HPDE6-E6E7 (cell line): ENCODE results near the gene MAML2.

Experiments
- DNase-seq: peaks from one replicate; pipeline ENCODE4 v3.0.0; 2011; ENCODE audit warnings: missing footprints; ENCODE audit errors: extremely low spot score

MAML2 gene

GRCh38 chr11:96213500-96213899 lies 129.5 kb downstream of the MAML2 start:
- DNase-seq, result no peak

- no peak for DNase-seq
Measured at GRCh38 chr11:96211436-96211835, 131.6 kb downstream of the MAML2 start.

- DNase-seq, result no peak
Measured at GRCh38 chr11:96207459-96208449, 135.2 kb downstream of the MAML2 start.

- no peak for DNase-seq
Measured at GRCh38 chr11:96206955-96207354, 136.0 kb downstream of the MAML2 start.

- no peak for DNase-seq
Measured at GRCh38 chr11:96205460-96205809, 137.6 kb downstream of the MAML2 start.

- DNase-seq, result no peak
Measured at GRCh38 chr11:96204721-96205459, 138.1 kb downstream of the MAML2 start.

- no peak for DNase-seq
Measured at GRCh38 chr11:96204366-96204659, 138.7 kb downstream of the MAML2 start.

- DNase-seq, result no peak
Measured at GRCh38 chr11:96203567-96204365, 139.2 kb downstream of the MAML2 start.

- DNase-seq, result no peak
Measured at GRCh38 chr11:96200243-96200642, 142.8 kb downstream of the MAML2 start.

GRCh38 chr11:96199563-96200025 lies 143.4 kb downstream of the MAML2 start:
- peak; percentile 64 for DNase-seq

GRCh38 chr11:96197801-96198701 lies 144.9 kb downstream of the MAML2 start:
- DNase-seq, result no peak

GRCh38 chr11:96197103-96197502 lies 145.9 kb downstream of the MAML2 start:
- DNase-seq, result no peak

- no peak for DNase-seq
Measured at GRCh38 chr11:96196181-96196662, 146.8 kb downstream of the MAML2 start.

GRCh38 chr11:96195671-96196070 lies 147.3 kb downstream of the MAML2 start:
- no peak for DNase-seq

GRCh38 chr11:96194581-96195374 lies 148.2 kb downstream of the MAML2 start:
- no peak for DNase-seq

GRCh38 chr11:96193745-96194443 lies 149.1 kb downstream of the MAML2 start:
- no peak for DNase-seq

GRCh38 chr11:96191752-96192151 lies 151.2 kb downstream of the MAML2 start:
- DNase-seq, result no peak

GRCh38 chr11:96189351-96189750 lies 153.6 kb downstream of the MAML2 start:
- DNase-seq, result no peak

GRCh38 chr11:96188243-96189006 lies 154.6 kb downstream of the MAML2 start:
- no peak for DNase-seq
